ENCODE measurements around the gene ARHGAP29.

Gene ARHGAP29

GRCh38 chr1:94236013-94236491 is 1.3 kb downstream of the ARHGAP29 start:
- DNase-seq (ENCODE audit: low read depth in 3 of 3): no peak

GRCh38 chr1:94235189-94236012 is 2.0 kb downstream of the ARHGAP29 start:
- no peak for DNase-seq (ENCODE audit: low read depth in 3 of 3)

- no peak for DNase-seq (ENCODE audit: low read depth in 3 of 3)
Measured at GRCh38 chr1:94234615-94235014, 2.8 kb downstream of the ARHGAP29 start.

GRCh38 chr1:94231746-94232145 is 5.6 kb downstream of the ARHGAP29 start:
- DNase-seq (ENCODE audit: low read depth in 3 of 3): no peak

- DNase-seq (ENCODE audit: low read depth in 3 of 3): no peak
Measured at GRCh38 chr1:94230920-94231319, 6.5 kb downstream of the ARHGAP29 start.

GRCh38 chr1:94228640-94229375 is 8.6 kb downstream of the ARHGAP29 start:
- no peak for DNase-seq (ENCODE audit: low read depth in 3 of 3)

GRCh38 chr1:94227624-94228023 is 9.8 kb downstream of the ARHGAP29 start:
- no peak for DNase-seq (ENCODE audit: low read depth in 3 of 3)

GRCh38 chr1:94225845-94226244 is 11.5 kb downstream of the ARHGAP29 start:
- DNase-seq (ENCODE audit: low read depth in 3 of 3): no peak

- DNase-seq (ENCODE audit: low read depth in 3 of 3): no peak
Measured at GRCh38 chr1:94218332-94218731, 19.1 kb downstream of the ARHGAP29 start.

GRCh38 chr1:94215955-94216354 is 21.4 kb downstream of the ARHGAP29 start:
- no peak for DNase-seq (ENCODE audit: low read depth in 3 of 3)

- no peak for DNase-seq (ENCODE audit: low read depth in 3 of 3)
Measured at GRCh38 chr1:94209982-94210381, 27.4 kb downstream of the ARHGAP29 start.

- no peak for DNase-seq (ENCODE audit: low read depth in 3 of 3)
Measured at GRCh38 chr1:94209425-94209824, 28.0 kb downstream of the ARHGAP29 start.

- DNase-seq (ENCODE audit: low read depth in 3 of 3): no peak
Measured at GRCh38 chr1:94207695-94208094, 29.7 kb downstream of the ARHGAP29 start.

- no peak for DNase-seq (ENCODE audit: low read depth in 3 of 3)
Measured at GRCh38 chr1:94205639-94206038, 31.7 kb downstream of the ARHGAP29 start.

- no peak for DNase-seq (ENCODE audit: low read depth in 3 of 3)
Measured at GRCh38 chr1:94202241-94202640, 35.1 kb downstream of the ARHGAP29 start.

- DNase-seq (ENCODE audit: low read depth in 3 of 3): no peak
Measured at GRCh38 chr1:94199398-94199797, 38.0 kb downstream of the ARHGAP29 start.

GRCh38 chr1:94194079-94194865 is 43.1 kb downstream of the ARHGAP29 start:
- DNase-seq (ENCODE audit: low read depth in 3 of 3): no peak

- DNase-seq (ENCODE audit: low read depth in 3 of 3): no peak
Measured at GRCh38 chr1:94193128-94193527, 44.3 kb downstream of the ARHGAP29 start.

GRCh38 chr1:94191216-94191615 is 46.2 kb downstream of the ARHGAP29 start:
- DNase-seq (ENCODE audit: low read depth in 3 of 3): no peak

- no peak for DNase-seq (ENCODE audit: low read depth in 3 of 3)
Measured at GRCh38 chr1:94186946-94187345, 50.4 kb downstream of the ARHGAP29 start.

- no peak for DNase-seq (ENCODE audit: low read depth in 3 of 3)
Measured at GRCh38 chr1:94183197-94183815, 54.1 kb downstream of the ARHGAP29 start.

GRCh38 chr1:94182191-94182590 is 55.2 kb downstream of the ARHGAP29 start:
- no peak for DNase-seq (ENCODE audit: low read depth in 3 of 3)
